CD4-positive, alpha-beta T cell (primary cell): ENCODE data around the gene CXCR2. TPM values are rescaled to one million over a fixed set of nuclear protein-coding genes. Genes with fewer than 3 reads are reported as not detected.

Experiments
- ATAC-seq: fragments of 200-7000 bp; cut with Tn5 transposase; one replicate; pipeline ENCODE4 v1.10.0; 2022; ENCODE audit warnings: mild to moderate bottlenecking; ENCODE audit not compliant: poor library complexity
- CTCF ChIA-PET: fragments of 350-600 bp; sonication (Branson Sonifier 250); formaldehyde crosslinking; loops from one replicate; lab custom pipeline; 2021; ENCODE audit warnings: antibody characterized with exemption, inconsistent platforms; lab: Charles Lee
- POLR2A ChIA-PET: fragments of 350-600 bp; sonication (Branson Sonifier 250); formaldehyde crosslinking; loops from one replicate; lab custom pipeline; 2021; ENCODE audit warnings: antibody characterized with exemption, inconsistent platforms; lab: Charles Lee
- DNase-seq, 14 experiments: peaks; one replicate each; pipeline ENCODE4 v3.0.0-alpha.2; 2013 to 2020; ENCODE audit warnings: mixed read lengths in 2 of 14
- H3K27ac ChIP-seq, 2 donors: one replicate each; pipeline versions ENCODE4 v1.5.1 to v1.7.0; 2013; ENCODE audit warnings: low read length in 2 of 2, low read depth in 1 of 2, mild to moderate bottlenecking in 1 of 2
- H3K27me3 ChIP-seq, 2 experiments: 1 replicate in 1 of 2; 2 replicates in 1 of 2; pipeline versions ENCODE4 v1.6.1 to v1.7.0; 2013; ENCODE audit warnings: low read length in 2 of 2, control low read depth in 1 of 2, mild to moderate bottlenecking in 1 of 2, moderate library complexity in 1 of 2; ENCODE audit not compliant: insufficient read depth in 2 of 2, control insufficient read depth in 1 of 2
- H3K36me3 ChIP-seq: one replicate; pipeline ENCODE4 v1.6.1; 2013; ENCODE audit warnings: low read length, control low read depth; ENCODE audit not compliant: insufficient read depth
- H3K4me1 ChIP-seq: one replicate; pipeline ENCODE4 v1.6.1; 2013; ENCODE audit warnings: low read length, control low read depth; ENCODE audit not compliant: insufficient read depth
- H3K4me3 ChIP-seq: one replicate; pipeline ENCODE4 v1.5.1; 2013; ENCODE audit warnings: mild to moderate bottlenecking, low read length, moderate library complexity
- H3K9me3 ChIP-seq, 2 experiments: 1 replicate in 1 of 2; 2 replicates in 1 of 2; pipeline versions ENCODE4 v1.6.1 to v1.7.0; 2013; ENCODE audit warnings: low read length in 2 of 2, mild to moderate bottlenecking in 2 of 2, control low read depth in 1 of 2, moderate library complexity in 1 of 2; ENCODE audit not compliant: control insufficient read depth in 1 of 2, insufficient read depth in 1 of 2
- H3K27ac Mint-ChIP-seq: one replicate; pipeline ENCODE4 v1.8.0; 2020; ENCODE audit warnings: mixed read lengths
- H3K27me3 Mint-ChIP-seq: one replicate; pipeline ENCODE4 v1.8.0; 2021; ENCODE audit warnings: mixed read lengths
- H3K36me3 Mint-ChIP-seq: one replicate; pipeline ENCODE4 v1.8.0; 2021; ENCODE audit warnings: low read depth, mixed read lengths
- H3K4me1 Mint-ChIP-seq: one replicate; pipeline ENCODE4 v1.8.0; 2021; ENCODE audit warnings: low read depth, mixed read lengths
- H3K4me3 Mint-ChIP-seq: one replicate; pipeline ENCODE4 v1.8.0; 2020; ENCODE audit warnings: mild to moderate bottlenecking, mixed read lengths
- H3K9me3 Mint-ChIP-seq: one replicate; pipeline ENCODE4 v1.8.0; 2020; ENCODE audit warnings: mixed read lengths
- intact Hi-C, 2 experiments: fragments of 100-400 bp; cut with DNase I in 1 of 2; cut with micrococcal nuclease in 1 of 2; formaldehyde crosslinking; loops; one replicate each; pipeline versions ENCODE4 v1.15.1 to v1.9.0; 2023 to 2025; cut with DNase I, micrococcal nuclease
- total RNA-seq, 174 experiments: library from RNA in 2 of 174; stranded (reverse) in 2 of 174; gene quantifications; one replicate each; pipeline ENCODE4 v1.2.3 and lab custom pipeline; 2021 to 2026
- TF ChIP-seq, protein P1 (sequence below): fragments of 200-600 bp; IDR thresholded peaks from one replicate; pipeline ENCODE4 v1.8.0; 2022; ENCODE audit warnings: antibody characterized with exemption, mild to moderate bottlenecking

The CXCR2 gene
- total RNA-seq, 2 experiments from 2014 or later: not detected

DNA sequence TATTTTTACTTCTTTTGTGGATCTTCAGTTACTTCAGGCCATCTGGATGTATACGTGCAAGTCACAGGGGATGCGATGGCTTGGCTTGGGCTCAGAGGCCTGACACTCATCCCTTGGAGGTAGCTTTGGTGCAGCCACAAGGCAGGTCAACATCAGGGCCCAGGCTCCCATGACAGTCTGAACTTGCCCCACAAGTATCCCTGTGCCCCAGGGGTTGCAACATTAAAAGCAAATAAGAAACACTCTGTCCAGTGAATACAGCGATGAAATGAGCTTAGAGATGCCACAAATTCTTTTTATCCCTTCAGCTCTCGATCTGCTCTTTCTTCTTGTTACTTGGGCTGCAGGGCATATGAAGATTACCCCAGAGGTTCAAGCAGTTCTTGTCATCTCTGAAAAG is 54.0 kb downstream of the CXCR2 start:
- H3K4me1 Mint-ChIP-seq: no peaks in the 10 kb centered on the region
- H3K27ac Mint-ChIP-seq: no peak overlapping the region
- no peak overlapping the region for H3K4me3 ChIP-seq
- H3K4me1 ChIP-seq: no peaks in the 10 kb centered on the region
- no peaks in the 10 kb centered on the region for H3K27me3 ChIP-seq
- ATAC-seq: no peak
- no peaks in the 10 kb centered on the region for H3K27me3 Mint-ChIP-seq
- H3K27ac ChIP-seq: no peak overlapping the region
- H3K36me3 ChIP-seq: no peaks in the 10 kb centered on the region
- no peak for DNase-seq
- ChIA-PET POLR2A (no interaction called here), CTCF (no interaction called here)
- no peak overlapping the region for H3K4me3 Mint-ChIP-seq
- intact Hi-C loops: loop anchor here in 1 of 2 experiments (10.0 kb wide), 2 partner anchors 215 to 475 kb away; partner anchors contain the start of genes BCS1L, CTDSP1 and ZNF142
- TF ChIP-seq, protein P1, sequence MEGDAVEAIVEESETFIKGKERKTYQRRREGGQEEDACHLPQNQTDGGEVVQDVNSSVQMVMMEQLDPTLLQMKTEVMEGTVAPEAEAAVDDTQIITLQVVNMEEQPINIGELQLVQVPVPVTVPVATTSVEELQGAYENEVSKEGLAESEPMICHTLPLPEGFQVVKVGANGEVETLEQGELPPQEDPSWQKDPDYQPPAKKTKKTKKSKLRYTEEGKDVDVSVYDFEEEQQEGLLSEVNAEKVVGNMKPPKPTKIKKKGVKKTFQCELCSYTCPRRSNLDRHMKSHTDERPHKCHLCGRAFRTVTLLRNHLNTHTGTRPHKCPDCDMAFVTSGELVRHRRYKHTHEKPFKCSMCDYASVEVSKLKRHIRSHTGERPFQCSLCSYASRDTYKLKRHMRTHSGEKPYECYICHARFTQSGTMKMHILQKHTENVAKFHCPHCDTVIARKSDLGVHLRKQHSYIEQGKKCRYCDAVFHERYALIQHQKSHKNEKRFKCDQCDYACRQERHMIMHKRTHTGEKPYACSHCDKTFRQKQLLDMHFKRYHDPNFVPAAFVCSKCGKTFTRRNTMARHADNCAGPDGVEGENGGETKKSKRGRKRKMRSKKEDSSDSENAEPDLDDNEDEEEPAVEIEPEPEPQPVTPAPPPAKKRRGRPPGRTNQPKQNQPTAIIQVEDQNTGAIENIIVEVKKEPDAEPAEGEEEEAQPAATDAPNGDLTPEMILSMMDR: no peak
- no peaks in the 10 kb centered on the region for H3K36me3 Mint-ChIP-seq
- H3K9me3 ChIP-seq: no peaks in the 10 kb centered on the region
- H3K9me3 Mint-ChIP-seq: no peaks in the 10 kb centered on the region

DNA sequence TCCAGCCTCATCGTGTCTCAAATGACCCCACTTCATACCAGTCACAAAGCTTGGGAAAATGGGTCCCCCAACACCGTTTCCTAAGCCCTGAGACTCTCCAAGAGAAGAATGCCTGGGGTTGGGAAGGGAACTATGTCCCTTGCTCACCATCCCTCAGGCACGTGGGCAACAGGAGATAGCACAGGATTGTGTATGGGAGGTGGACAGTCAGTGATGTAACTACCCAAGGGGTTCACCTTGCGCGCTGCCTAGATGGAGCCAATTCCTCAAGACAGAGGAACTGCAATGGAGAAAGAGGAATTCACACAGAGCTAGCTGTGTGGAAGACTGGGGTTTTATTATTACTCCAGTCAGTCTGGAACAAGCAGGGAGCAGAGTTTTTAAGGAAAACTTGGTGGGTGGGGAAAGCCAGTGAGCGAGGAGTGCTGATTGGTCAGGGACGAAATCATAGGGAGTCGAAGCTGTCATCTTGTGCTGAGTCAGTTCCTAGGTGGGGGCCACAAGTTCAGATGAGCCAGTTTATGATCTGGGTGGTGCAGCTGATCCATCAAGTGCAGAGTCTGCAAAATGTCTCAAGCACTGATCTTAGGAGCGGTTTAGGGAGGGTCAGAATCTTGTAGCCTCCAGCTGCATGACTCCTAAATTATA is 54.8 kb downstream of the CXCR2 start:
- intact Hi-C loops: loop anchor here in 1 of 2 experiments (10.0 kb wide), 2 partner anchors 214 to 474 kb away; partner anchors contain the start of genes BCS1L, CTDSP1 and ZNF142
- H3K4me1 ChIP-seq: no peaks in the 10 kb centered on the region
- Mint-ChIP-seq H3K4me3 (no peak overlapping the region), H3K27ac (no peak overlapping the region), H3K9me3 (no peaks in the 10 kb centered on the region), H3K27me3 (no peaks in the 10 kb centered on the region), H3K36me3 (no peaks in the 10 kb centered on the region), H3K4me1 (no peaks in the 10 kb centered on the region)
- ATAC-seq: no peak
- CTCF ChIA-PET: no interaction called here
- no peak for DNase-seq
- H3K9me3 ChIP-seq: no peaks in the 10 kb centered on the region
- H3K27me3 ChIP-seq: no peaks in the 10 kb centered on the region
- H3K36me3 ChIP-seq: no peaks in the 10 kb centered on the region
- TF ChIP-seq, protein P1: no peak
- POLR2A ChIA-PET: no interaction called here
- no peak overlapping the region for H3K27ac ChIP-seq
- no peak overlapping the region for H3K4me3 ChIP-seq

DNA sequence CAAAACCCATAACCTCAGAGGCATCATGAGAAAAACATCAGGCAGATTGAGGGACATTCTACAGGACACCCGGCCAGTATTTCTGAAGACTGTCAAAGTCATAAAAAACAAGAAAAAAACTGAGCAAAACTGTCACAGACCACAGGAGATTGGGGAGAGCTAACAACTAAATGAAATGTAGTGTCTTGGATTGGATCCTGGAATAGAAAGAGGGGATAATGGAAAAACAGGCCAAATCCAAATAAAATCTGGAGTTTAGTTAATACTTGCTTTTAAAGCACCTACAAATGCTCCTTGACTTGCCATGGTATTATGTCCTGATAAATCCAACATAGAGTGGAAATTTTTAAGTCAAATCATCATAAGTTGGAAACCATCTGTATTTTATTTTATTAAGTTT is 58.5 kb downstream of the CXCR2 start:
- Histone ChIP-seq H3K9me3 (no peaks in the 10 kb centered on the region), H3K4me3 (no peak overlapping the region), H3K36me3 (no peaks in the 10 kb centered on the region), H3K27me3 (no peaks in the 10 kb centered on the region), H3K4me1 (peaks cover 4% of the 10 kb centered on the region), H3K27ac (no peak overlapping the region)
- H3K4me1 Mint-ChIP-seq: peaks cover 6% of the 10 kb centered on the region
- H3K27me3 Mint-ChIP-seq: no peaks in the 10 kb centered on the region
- ChIA-PET POLR2A (no interaction called here), CTCF (no interaction called here)
- H3K9me3 Mint-ChIP-seq: no peaks in the 10 kb centered on the region
- TF ChIP-seq, protein P1: no peak
- ATAC-seq (no peak), DNase-seq (no peak)
- intact Hi-C loops: loop anchor here in 1 of 2 experiments (2.0 to 10.0 kb wide), 3 partner anchors 172 to 470 kb away; partner anchors contain the start of genes BCS1L, CATIP, CTDSP1 and ZNF142
- no peaks in the 10 kb centered on the region for H3K36me3 Mint-ChIP-seq
- no peak overlapping the region for H3K4me3 Mint-ChIP-seq
- H3K27ac Mint-ChIP-seq: no peak overlapping the region
